HS-27A (cell line): ENCODE data around the gene CLECL1.

Experiments used
- DNase-seq: peaks from one replicate; pipeline ENCODE4 v3.0.0-alpha.2; 2012; ENCODE audit warnings: low read depth, missing footprints

The CLECL1 gene

GRCh38 chr12:9732921-9733461, at the start of gene CLECL1:
TSS of gene CLECL1 (minus strand) at chr12:9733097.
- no peak for DNase-seq

GRCh38 chr12:9781360-9781759, 48.5 kb upstream of the CLECL1 start:
- DNase-seq: no peak

- no peak for DNase-seq
These were observed 46.3 kb upstream of the CLECL1 start for GRCh38 chr12:9779209-9779608.

DNA sequence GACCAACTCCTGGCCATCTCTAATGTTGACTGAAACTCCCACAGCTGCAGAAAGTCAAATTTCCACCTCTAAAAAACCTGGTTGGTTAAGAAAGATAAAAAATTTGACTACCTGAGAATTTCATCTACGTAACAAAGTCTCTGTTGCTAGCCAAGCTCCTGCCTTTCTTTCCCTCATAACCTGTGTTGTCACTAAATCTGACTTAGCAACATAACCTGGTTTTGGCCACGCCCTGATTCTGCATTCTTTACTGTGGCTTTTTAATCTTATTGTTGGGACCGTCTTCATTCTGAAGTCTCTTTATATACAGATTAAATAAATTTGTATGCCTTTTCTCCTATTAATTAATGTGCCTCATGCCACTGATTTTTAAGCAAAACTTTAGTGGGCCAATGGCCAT, 43.9 kb upstream of the CLECL1 start:
- no peak for DNase-seq

GRCh38 chr12:9773216-9773877, 40.5 kb upstream of the CLECL1 start:
- no peak for DNase-seq

- DNase-seq: no peak
These were observed 30.1 kb upstream of the CLECL1 start for GRCh38 chr12:9763025-9763424.

- DNase-seq: no peak
These were observed 29.5 kb upstream of the CLECL1 start for GRCh38 chr12:9762369-9762768.

- no peak for DNase-seq
These were observed 28.5 kb upstream of the CLECL1 start for GRCh38 chr12:9761419-9761781.

DNA sequence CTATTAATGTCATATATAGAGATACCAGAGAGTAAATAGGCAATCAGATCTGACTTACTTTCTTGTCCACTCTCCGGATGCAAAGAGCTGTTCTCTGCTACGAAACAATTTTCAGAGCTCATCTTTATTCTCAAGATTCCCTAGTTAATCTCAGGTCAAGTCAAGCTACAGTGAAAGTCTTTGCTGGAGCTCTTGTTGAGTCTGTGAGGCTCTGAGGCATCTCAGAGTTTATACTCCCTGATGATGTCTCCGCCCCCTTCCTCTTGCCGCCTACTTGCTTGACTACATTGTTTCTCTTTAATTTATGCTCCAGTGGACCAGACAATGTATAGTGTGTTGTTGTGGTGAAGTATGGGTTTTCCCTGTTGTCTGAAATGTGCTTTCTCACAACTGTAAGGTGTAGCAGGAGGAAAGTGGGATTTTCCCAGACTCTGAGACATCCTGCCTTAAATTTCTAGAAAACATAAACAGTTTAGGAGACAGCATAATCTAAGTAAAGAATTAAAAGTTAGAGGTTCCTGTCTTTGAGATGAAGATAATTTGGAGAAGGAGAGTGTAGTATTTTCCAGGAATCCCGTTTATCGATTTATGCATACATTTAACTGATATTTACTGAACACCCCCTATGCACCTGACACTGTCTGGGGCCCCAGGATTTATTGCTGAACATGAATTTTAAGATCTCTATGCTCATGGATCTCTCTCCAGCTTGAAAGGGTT, 28.0 kb upstream of the CLECL1 start, which contains the start of gene CD69:
Gene CD69, minus strand, starts transcription at position 203 of the 720 bp plus-strand sequence. Its CDS starts 81 bp downstream, at position 122.
- DNase-seq: no peak

DNA sequence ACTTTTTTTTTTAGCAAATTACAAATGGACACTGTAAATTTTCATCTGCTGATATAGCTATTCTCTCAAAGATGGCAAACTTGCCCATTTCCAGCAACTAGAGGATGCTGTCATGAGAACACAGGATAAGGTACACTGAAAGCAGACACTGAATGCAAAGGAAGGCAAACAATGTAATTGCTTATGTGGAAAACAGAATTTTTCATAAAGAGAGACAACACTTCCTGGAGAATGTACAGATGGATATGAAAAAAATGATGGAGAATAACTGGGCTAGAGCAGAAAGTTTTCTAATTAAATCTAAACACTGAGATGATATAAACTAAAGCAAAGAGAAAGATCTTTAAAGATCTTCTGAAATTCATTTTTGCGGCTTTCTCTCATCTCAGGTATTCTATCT, 27.2 kb upstream of the CLECL1 start:
- no peak for DNase-seq

DNA sequence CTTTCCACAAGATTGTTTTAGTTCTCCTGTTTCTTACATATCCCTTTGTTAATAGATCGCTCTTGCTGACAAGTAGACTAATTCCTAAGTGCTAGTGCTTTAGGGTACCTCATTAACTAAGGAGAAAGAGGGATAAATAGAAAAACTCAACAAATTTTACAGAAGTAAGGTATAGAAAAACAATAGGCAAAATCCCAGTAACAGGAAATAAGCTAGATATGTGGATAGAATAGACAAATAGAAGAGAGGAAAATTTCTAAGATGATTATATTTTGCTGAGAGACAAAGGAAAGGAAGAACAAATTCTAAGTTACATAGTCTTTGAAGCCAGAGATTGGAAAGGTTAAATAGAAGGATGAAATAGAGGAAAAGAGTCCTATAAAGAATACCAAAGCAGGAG, 26.8 kb upstream of the CLECL1 start:
- no peak for DNase-seq

DNA sequence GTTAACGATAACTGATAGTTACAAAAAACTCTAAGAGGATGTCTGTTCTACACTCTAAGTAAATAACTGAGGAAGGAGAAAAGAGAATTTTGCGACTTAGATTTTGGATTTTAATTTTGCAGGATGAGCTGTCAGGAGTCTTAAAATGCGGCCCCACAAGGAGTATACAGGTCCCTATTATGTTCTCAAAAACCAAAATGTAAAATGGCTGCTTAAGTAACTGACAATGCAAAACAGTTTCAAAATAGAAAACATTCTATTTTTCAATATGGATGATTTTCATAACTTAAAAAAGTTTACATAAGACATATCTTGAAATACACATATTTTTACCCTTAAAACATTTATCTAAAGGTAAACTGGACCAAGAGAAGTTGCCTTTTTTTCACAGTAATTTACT, 25.2 kb upstream of the CLECL1 start:
- DNase-seq: no peak

DNA sequence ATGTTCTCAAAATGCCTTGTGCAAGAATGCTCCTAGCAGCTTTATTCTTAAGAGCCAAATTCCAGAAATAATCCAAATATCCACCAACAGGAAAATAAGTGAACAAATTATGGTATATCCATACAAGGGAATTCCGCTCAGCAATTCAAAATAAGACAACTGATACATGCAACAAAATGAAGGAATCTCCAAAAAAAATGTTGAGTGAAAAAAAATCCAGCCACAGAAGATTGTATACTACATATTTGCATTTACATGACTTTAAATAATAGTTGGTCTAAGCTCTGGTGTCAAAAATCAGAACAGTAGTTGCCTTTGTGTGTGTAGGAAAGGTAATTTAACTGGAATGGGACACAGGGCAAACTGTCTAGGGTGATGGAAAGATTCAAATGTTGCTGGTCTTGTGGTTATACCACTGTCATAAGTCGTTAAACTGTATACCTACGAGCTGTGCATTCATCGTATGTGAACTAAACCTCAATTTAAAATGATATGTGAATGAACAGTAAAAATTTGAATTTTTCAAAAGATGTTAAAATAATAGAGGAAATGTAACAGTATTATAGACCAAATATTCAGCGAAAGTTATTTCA, 24.6 kb upstream of the CLECL1 start:
- no peak for DNase-seq

DNA sequence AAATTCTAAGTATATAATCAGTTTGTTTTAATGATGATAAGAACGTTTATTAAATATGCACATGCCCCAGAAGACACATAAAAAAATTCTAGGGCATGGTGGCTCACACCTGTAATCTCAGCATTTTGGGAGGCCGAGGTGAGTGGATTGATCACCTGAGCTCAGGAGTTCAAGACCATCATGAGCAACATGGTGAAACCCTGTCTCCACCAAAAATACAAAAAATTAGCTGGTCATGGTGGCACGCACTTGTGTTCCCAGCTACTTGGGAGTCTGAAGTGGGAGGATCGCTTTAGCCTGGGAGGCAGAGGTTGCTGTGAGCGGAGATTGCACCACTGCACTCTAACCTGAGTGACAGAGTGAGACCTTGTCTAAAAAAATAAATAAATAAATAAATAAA, 23.8 kb upstream of the CLECL1 start:
- no peak for DNase-seq

DNA sequence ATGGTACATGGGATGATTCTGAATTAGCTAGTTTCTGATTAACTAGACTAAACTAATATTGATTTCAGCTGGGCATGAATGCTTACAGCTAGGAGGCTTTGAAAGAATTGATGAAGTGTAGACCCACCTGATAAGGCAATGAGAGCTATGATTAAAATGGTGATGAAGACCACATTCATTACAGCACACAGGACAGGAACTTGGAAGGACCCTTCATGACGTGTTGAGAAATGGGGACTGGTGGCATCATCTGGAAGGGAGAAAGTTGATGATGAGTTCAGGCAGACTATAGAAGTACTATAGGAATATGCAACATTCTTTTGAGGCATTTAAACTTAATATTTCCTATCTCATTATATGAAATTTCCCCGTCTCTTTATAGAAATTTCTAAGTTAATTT, 23.3 kb upstream of the CLECL1 start:
- no peak for DNase-seq

GRCh38 chr12:9755567-9755966, 22.7 kb upstream of the CLECL1 start:
- no peak for DNase-seq

DNA sequence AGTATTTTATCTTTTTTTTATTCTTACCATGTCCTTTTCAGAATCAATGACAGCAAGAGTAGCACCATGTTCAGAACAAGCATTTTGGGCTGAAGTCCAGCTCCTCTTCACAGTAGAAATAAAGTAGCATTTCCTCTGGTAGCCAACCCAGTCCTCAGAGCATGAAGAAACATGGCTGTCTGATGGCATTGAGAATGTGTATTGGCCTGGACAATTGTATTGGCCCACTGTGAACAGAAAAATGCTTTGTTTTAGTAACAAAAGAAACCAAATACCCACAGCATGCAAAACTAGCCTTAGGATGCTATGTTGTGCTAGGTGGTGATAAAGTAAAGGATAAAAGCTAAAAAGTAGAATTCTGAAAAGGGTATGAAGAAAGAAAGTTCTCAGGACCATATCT, 22.1 kb upstream of the CLECL1 start:
- no peak for DNase-seq

- DNase-seq: no peak
These were observed 21.4 kb upstream of the CLECL1 start for GRCh38 chr12:9754099-9754927.

DNA sequence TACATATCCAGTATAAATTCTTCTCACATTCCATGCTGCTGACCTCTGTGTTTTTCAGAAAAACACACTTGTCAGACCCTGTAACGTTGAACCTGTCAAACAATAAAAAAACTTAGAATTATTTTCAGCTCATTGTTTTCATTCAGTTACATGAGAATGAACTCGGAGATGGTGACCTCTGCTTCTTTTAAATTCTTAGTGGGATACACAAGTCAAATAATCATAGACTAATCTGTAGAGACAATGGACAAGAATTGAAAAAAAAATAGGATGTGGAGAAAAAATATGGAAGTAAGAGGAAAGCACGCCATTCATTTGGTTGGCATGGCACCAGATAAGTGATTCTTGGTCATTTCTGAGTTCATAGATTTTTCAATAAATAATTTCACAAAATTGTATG, 20.6 kb upstream of the CLECL1 start:
- no peak for DNase-seq

GRCh38 chr12:9753073-9753472, 20.2 kb upstream of the CLECL1 start:
- DNase-seq: no peak

GRCh38 chr12:9752145-9752933, 19.4 kb upstream of the CLECL1 start:
- DNase-seq: no peak
